Lung (tissue), 12 donors: Measurements from ENCODE around the gene PTGIS. TPM values are rescaled to one million over a fixed set of nuclear protein-coding genes. Genes with fewer than 3 reads are reported as not detected.

Source experiments
- ATAC-seq: fragments of 200-7000 bp; cut with Tn5 transposase; one replicate; pipeline ENCODE4 v1.9.1; 2020; ENCODE audit warnings: moderate number of reproducible peaks; ENCODE audit not compliant: insufficient read depth, low FRiP score
- DNase-seq, 3 donors: peaks; one replicate each; pipeline ENCODE4 v3.0.0-alpha.2; 2013 to 2017
- H3K27ac ChIP-seq, 2 donors: one replicate each; pipeline ENCODE4 v1.5.1; 2013; ENCODE audit warnings: mild to moderate bottlenecking in 2 of 2, moderate library complexity in 2 of 2, control low read depth in 1 of 2, inconsistent platforms in 1 of 2, low read depth in 1 of 2, low read length in 1 of 2
- H3K27me3 ChIP-seq, 3 donors: one replicate each; pipeline ENCODE4 v1.5.1; 2013; ENCODE audit warnings: low read length in 2 of 3; ENCODE audit not compliant: control insufficient read depth in 3 of 3, insufficient read depth in 3 of 3
- H3K36me3 ChIP-seq, 4 donors: one replicate each; pipeline ENCODE4 v1.5.1; 2013; ENCODE audit warnings: low read length in 4 of 4, mild to moderate bottlenecking in 1 of 4, moderate library complexity in 1 of 4; ENCODE audit not compliant: control insufficient read depth in 4 of 4, insufficient read depth in 4 of 4
- H3K4me1 ChIP-seq, 5 donors: one replicate each; pipeline ENCODE4 v1.5.1; 2013; ENCODE audit warnings: low read length in 5 of 5, mild to moderate bottlenecking in 2 of 5, moderate library complexity in 1 of 5; ENCODE audit not compliant: control insufficient read depth in 5 of 5, insufficient read depth in 5 of 5
- H3K4me3 ChIP-seq: one replicate; pipeline ENCODE4 v1.5.1; 2013; ENCODE audit warnings: mild to moderate bottlenecking, control low read depth, moderate library complexity
- H3K9ac ChIP-seq, 2 donors: one replicate each; pipeline ENCODE4 v1.5.1; 2013; ENCODE audit warnings: low read length in 2 of 2, control low read depth in 1 of 2; ENCODE audit not compliant: insufficient read depth in 1 of 2
- H3K9me3 ChIP-seq, 4 donors: one replicate each; pipeline ENCODE4 v1.5.1; 2013; ENCODE audit warnings: low read length in 3 of 4, mild to moderate bottlenecking in 1 of 4, moderate library complexity in 1 of 4; ENCODE audit not compliant: control insufficient read depth in 4 of 4, insufficient read depth in 3 of 4
- WGBS, 2 donors: extraction: QIAGEN DNeasy Blood & Tissue Kit; methylation state at CpG; one replicate each; pipeline ENCODE4 v1.1.7; 2013; 5-methylcytosine and 5-hydroxymethylcytosine counted together
- polyA plus RNA-seq, 2 donors: library from polyadenylated mRNA; stranded (reverse); fragments of 200-250 nt; gene quantifications; one replicate each; pipeline ENCODE4 v1.2.1, GENCODE V29; 2013
- total RNA-seq, 2 donors: library from RNA; depleted of rRNA in 1 of 2; stranded (reverse); fragments of >200 nt in 1 of 2; gene quantifications; one replicate each; pipeline ENCODE4 v1.2.1, GENCODE V29; 2014 to 2021
- TF ChIP-seq, protein P1 (sequence below): IDR thresholded peaks from 2 replicates; pipeline ENCODE4 v1.5.1; 2012; ENCODE audit warnings: mild to moderate bottlenecking; ENCODE audit errors: control extremely low read depth, extremely low read depth
- donor health status: control.
- donor health status: control.
- donor health status: Bipolar disorder and iron deficiency.
- donor health status: healthy.
- donor health status: DM: yes; HTN: yes; CAD: no.

PTGIS gene
- total and polyA plus RNA-seq, 4 donors: 5.3 to 43.8 (median 14.9) TPM

DNA sequence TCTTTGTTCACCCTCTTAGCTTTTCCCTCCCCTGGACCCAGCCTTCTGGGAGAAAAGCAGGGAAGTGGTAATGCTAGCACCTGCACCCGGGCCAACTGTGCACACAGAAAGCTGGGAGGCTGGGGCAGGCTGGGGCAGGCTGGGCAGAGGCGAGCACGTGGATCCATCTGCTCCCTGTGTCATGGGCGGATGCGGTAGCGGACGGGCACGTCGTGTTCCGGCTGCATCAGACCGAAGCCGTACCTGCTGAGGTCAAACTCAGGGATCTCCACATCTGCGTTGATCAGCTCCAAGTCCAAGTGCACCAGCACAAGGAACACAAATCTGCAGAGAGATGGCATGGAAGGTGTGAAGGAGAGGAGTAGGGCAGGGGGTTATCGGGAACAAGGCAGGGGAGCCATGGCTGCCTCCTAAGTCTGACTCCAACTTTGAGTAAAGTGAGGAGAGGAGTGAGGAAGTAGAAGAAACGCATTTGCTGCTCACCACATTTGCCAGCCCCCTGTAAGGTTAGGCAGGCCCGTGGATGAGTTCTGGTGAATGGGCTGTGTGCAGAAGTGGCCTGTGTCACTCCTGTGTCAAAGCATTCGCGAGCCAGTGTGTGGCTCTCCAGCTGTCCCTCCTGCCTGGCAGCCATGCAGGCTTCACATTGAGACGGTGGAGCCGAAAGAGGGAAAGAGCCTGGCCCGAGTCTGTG, 60.0 kb downstream of the PTGIS start:
- H3K9me3 ChIP-seq: no peaks in the 10 kb centered on the region
- ATAC-seq: no peak
- no peak overlapping the region for H3K27ac ChIP-seq
- no peak overlapping the region for H3K4me3 ChIP-seq
- WGBS, 2 donors: 82 to 87% methylated on average over 21 of the region's 21 CpGs
- H3K36me3 ChIP-seq: no peaks in the 10 kb centered on the region
- H3K9ac ChIP-seq: no peak overlapping the region
- no peak for DNase-seq
- H3K27me3 ChIP-seq: no peaks in the 10 kb centered on the region
- peaks cover 0 to 3% (median 0%) of the 10 kb centered on the region in 5 donors for H3K4me1 ChIP-seq
- TF ChIP-seq, protein P1, sequence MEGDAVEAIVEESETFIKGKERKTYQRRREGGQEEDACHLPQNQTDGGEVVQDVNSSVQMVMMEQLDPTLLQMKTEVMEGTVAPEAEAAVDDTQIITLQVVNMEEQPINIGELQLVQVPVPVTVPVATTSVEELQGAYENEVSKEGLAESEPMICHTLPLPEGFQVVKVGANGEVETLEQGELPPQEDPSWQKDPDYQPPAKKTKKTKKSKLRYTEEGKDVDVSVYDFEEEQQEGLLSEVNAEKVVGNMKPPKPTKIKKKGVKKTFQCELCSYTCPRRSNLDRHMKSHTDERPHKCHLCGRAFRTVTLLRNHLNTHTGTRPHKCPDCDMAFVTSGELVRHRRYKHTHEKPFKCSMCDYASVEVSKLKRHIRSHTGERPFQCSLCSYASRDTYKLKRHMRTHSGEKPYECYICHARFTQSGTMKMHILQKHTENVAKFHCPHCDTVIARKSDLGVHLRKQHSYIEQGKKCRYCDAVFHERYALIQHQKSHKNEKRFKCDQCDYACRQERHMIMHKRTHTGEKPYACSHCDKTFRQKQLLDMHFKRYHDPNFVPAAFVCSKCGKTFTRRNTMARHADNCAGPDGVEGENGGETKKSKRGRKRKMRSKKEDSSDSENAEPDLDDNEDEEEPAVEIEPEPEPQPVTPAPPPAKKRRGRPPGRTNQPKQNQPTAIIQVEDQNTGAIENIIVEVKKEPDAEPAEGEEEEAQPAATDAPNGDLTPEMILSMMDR: no peak

DNA sequence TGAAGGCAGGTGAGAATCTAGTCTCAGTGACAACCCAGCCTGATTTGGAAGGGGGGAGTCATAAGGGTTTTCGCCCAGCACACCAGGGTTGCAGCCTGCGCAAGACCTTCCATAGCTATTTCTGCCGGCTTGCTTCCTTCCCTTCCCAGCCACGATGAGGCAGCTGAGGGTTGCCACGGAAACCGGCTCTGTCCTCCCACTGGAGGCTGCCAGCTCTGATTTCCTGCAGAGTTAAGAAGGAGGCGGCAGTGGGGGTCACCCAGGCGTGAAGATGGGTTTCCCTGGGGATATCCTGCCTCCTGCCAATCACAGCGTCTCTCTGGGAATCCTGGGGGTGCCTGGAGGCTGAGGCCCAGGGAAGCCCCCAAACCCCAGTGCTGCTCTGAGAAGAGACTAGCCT, 62.4 kb downstream of the PTGIS start:
- H3K4me1 ChIP-seq: no peaks in the 10 kb centered on the region
- H3K36me3 ChIP-seq: no peaks in the 10 kb centered on the region
- no peaks in the 10 kb centered on the region for H3K27me3 ChIP-seq
- no peak overlapping the region for H3K4me3 ChIP-seq
- TF ChIP-seq, protein P1: no peak
- ATAC-seq (no peak), DNase-seq (peak; percentile 78 to 84 (median 81))
- H3K9me3 ChIP-seq: peaks cover 0 to 2% (median 0%) of the 10 kb centered on the region in 4 donors
- 11 to 17% methylated on average over 9 of the region's 9 CpGs for whole genome bisulfite sequencing, 2 donors
- no peak overlapping the region for H3K9ac ChIP-seq
- no peak overlapping the region for H3K27ac ChIP-seq

DNA sequence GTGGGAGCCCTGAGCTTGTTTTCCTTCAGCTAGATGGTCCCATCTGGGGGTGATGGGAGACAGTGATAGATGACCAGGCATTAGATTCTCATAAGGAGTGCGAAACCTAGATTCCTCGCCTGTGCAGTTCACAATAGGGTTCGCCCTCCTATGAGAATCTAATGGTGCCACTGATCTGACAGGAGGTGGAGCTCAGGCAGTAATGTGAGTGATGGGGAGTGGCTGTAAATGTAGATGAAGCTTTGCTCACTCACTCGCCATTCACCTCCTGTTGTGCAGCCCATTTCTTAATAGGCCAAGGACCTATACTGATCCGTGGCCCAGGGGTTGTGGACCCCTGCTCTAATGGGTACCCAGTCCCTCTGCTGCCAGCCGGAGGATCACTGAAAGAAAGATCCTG, 64.8 kb downstream of the PTGIS start:
- H3K9ac ChIP-seq: no peak overlapping the region
- ATAC-seq: no peak
- H3K9me3 ChIP-seq: peaks cover 0 to 3% (median 1%) of the 10 kb centered on the region in 4 donors
- H3K27ac ChIP-seq: no peak overlapping the region
- H3K4me3 ChIP-seq: no peak overlapping the region
- H3K4me1 ChIP-seq: no peaks in the 10 kb centered on the region
- H3K36me3 ChIP-seq: no peaks in the 10 kb centered on the region
- DNase-seq: no peak
- H3K27me3 ChIP-seq: no peaks in the 10 kb centered on the region
- 77 to 79% methylated on average over 6 of the region's 6 CpGs for WGBS, 2 donors
- TF ChIP-seq, protein P1: no peak

DNA sequence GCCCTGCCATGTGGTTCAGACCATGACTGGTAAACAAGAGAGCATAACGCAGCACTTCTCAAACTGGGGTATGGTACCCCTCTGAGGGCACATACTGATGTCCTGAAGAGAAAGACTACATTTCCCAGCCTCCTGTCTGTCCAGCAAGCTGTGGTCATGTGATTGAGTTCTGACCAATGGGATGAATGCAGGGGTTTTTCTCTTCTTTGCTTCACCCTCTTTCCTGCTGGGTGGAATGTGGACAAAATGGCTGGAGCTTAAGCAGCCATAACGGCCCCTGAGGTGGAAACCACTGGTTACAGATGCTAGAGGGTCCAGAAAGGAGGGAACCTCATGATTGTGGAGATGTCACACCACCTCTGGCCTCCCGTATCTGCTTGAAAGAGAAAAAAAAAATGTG, 66.0 kb downstream of the PTGIS start:
- no peak overlapping the region for H3K4me3 ChIP-seq
- 70 to 84% methylated on average over 3 of the region's 3 CpGs for WGBS, 2 donors
- peaks cover 0 to 4% (median 1%) of the 10 kb centered on the region in 4 donors for H3K9me3 ChIP-seq
- TF ChIP-seq, protein P1: no peak
- no peaks in the 10 kb centered on the region for H3K27me3 ChIP-seq
- no peak overlapping the region for H3K9ac ChIP-seq
- DNase-seq: no peak
- H3K27ac ChIP-seq: no peak overlapping the region
- ATAC-seq: no peak
- H3K4me1 ChIP-seq: no peaks in the 10 kb centered on the region
- H3K36me3 ChIP-seq: no peaks in the 10 kb centered on the region
